WTC11 (cell line): ENCODE results near the gene EGR1.

ENCODE experiments used
- ATF6 ChIP-seq: sonication (generic); formaldehyde crosslinking; IDR thresholded peaks from 2 replicates; pipeline ENCODE4 v1.8.1; 2023; ENCODE audit warnings: mild to moderate bottlenecking, missing genetic modification reagents
- CTCF ChIP-seq: fragments of 200-600 bp; IDR thresholded peaks from 2 replicates; pipeline ENCODE4 v1.8.0; 2022; ENCODE audit warnings: antibody characterized with exemption
- NFE2L1 ChIP-seq: sonication (generic); formaldehyde crosslinking; IDR thresholded peaks from 2 replicates; pipeline ENCODE4 v1.8.1; 2023; ENCODE audit warnings: missing genetic modification reagents
- STAT6 ChIP-seq: sonication (generic); formaldehyde crosslinking; conservative IDR thresholded peaks from 2 replicates; pipeline ENCODE4 v1.8.1; 2023; ENCODE audit warnings: mild to moderate bottlenecking, low read depth, missing genetic modification reagents, moderate library complexity
- TEAD1 ChIP-seq: sonication (generic); formaldehyde crosslinking; IDR thresholded peaks from 2 replicates; pipeline ENCODE4 v1.8.0; 2022; ENCODE audit warnings: mild to moderate bottlenecking, missing genetic modification reagents
- TEAD4 ChIP-seq: sonication (generic); formaldehyde crosslinking; IDR thresholded peaks from 2 replicates; pipeline ENCODE4 v1.8.0; 2022; ENCODE audit warnings: mild to moderate bottlenecking, missing genetic modification reagents
- USF1 ChIP-seq: sonication (generic); formaldehyde crosslinking; IDR thresholded peaks from 2 replicates; pipeline ENCODE4 v1.8.0; 2022; ENCODE audit warnings: mild to moderate bottlenecking, missing genetic modification reagents
- USF2 ChIP-seq: sonication (generic); formaldehyde crosslinking; IDR thresholded peaks from 2 replicates; pipeline ENCODE4 v1.8.1; 2023; ENCODE audit warnings: mild to moderate bottlenecking, missing genetic modification reagents, moderate library complexity
- ZSCAN18 ChIP-seq: fragments of 250-450 bp; sonication (Bioruptor Pico); IDR thresholded peaks from 2 replicates; pipeline ENCODE4 v2.1.2; 2022; ENCODE audit warnings: mild to moderate bottlenecking, moderate library complexity

- TF ChIP-seq TEAD4 (CRISPR knock-in tag) (no peak), USF2 (CRISPR knock-in tag) (no peak), CTCF (no peak), NFE2L1 (CRISPR knock-in tag) (no peak), ZSCAN18 (CRISPR knock-in tag) (no peak), TEAD1 (CRISPR knock-in tag) (no peak), STAT6 (CRISPR knock-in tag) (no peak), ATF6 (no peak), USF1 (no peak)
Measured at GRCh38 chr5:138491284-138491648, 26.0 kb downstream of the EGR1 start.
